ENCODE measurements around the gene KIF6. TPM values are rescaled to one million over a fixed set of nuclear protein-coding genes. Genes with fewer than 3 reads are reported as not detected.
A peak's percentile ranks its signal among the peaks of the same experiment; 100 is the strongest.

Gene KIF6
- total RNA-seq, 4 donors from 2014 or later = 0.14 to 46.6 (median 0.48) TPM; not detected in 1

GRCh38 chr6:39320363-39320984, 404.7 kb downstream of the KIF6 start:
- in situ Hi-C loops (cut with MboI; ENCODE audit: low pct_ligation_motif_present in 1 of 4, low pct_unique_long_range_greater_than_20kb in 1 of 4, low sequenced_read_pairs in 3 of 4) = loop anchor here (25.0 kb wide), 3 partner anchors 333 to 458 kb away; no protein-coding TSS in a partner anchor
- H3K9me3 ChIP-seq = no peaks in the 10 kb centered on the region
- 64% methylated on average over 10 of the region's 10 CpGs; no CpG with 5 or more reads in 1 of the 2 donors for WGBS, 2 donors (ENCODE audit: low coverage in 1 of 2)

GRCh38 chr6:39319621-39320362, 405.4 kb downstream of the KIF6 start:
- WGBS, 2 donors (ENCODE audit: low coverage in 1 of 2) = 69 to 78% methylated on average over 3 to 13 of the region's 13 CpGs
- H3K4me1 ChIP-seq = no peaks in the 10 kb centered on the region
- DNase-seq = no peak
- TF ChIP-seq POLR2A (IDR thresholded peaks at IDR 0.05) (no peak), EP300 (IDR thresholded peaks at IDR 0.05; ENCODE audit: low read depth) (no peak), POLR2AphosphoS5 (IDR thresholded peaks at IDR 0.05) (no peak), CTCF (IDR thresholded peaks at IDR 0.05) (no peak)
- no peaks in the 10 kb centered on the region for H3K9me3 ChIP-seq
- no peak overlapping the region for H3K4me3 ChIP-seq
- no peak overlapping the region for H3K27ac ChIP-seq
- peaks cover 13% of the 10 kb centered on the region for H3K27me3 ChIP-seq
- H3K36me3 ChIP-seq = no peaks in the 10 kb centered on the region
- intact Hi-C loops (cut with DNase I; ENCODE audit: low total_unique reads) = no loop called here
- in situ Hi-C loops (cut with MboI; ENCODE audit: low pct_ligation_motif_present in 1 of 4, low pct_unique_long_range_greater_than_20kb in 1 of 4, low sequenced_read_pairs in 3 of 4) = loop anchor here (25.0 kb wide), 3 partner anchors 332 to 457 kb away; no protein-coding TSS in a partner anchor

More at GRCh38 chr6:39320363-39320984, 404.7 kb downstream of the KIF6 start:
- TF ChIP-seq EP300 (IDR thresholded peaks at IDR 0.05; ENCODE audit: low read depth) = no peak
- TF ChIP-seq POLR2A (IDR thresholded peaks at IDR 0.05) = no peak
- TF ChIP-seq CTCF (IDR thresholded peaks at IDR 0.05) = no peak
- TF ChIP-seq POLR2AphosphoS5 (IDR thresholded peaks at IDR 0.05) = no peak
- no peaks in the 10 kb centered on the region for H3K36me3 ChIP-seq
- H3K4me3 ChIP-seq = no peak overlapping the region
- DNase-seq = no peak
- peaks cover 6% of the 10 kb centered on the region for H3K27me3 ChIP-seq
- H3K27ac ChIP-seq = no peak overlapping the region
- intact Hi-C loops (cut with DNase I; ENCODE audit: low total_unique reads) = no loop called here
- no peaks in the 10 kb centered on the region for H3K4me1 ChIP-seq

- H3K36me3 ChIP-seq = no peaks in the 10 kb centered on the region
- H3K27me3 ChIP-seq = peaks cover 38% of the 10 kb centered on the region
- intact Hi-C loops (cut with DNase I; ENCODE audit: low total_unique reads) = no loop called here
- no peaks in the 10 kb centered on the region for H3K9me3 ChIP-seq
- no peak overlapping the region for H3K4me3 ChIP-seq
- H3K27ac ChIP-seq = no peak overlapping the region
- in situ Hi-C loops (cut with MboI; ENCODE audit: low pct_ligation_motif_present in 1 of 4, low pct_unique_long_range_greater_than_20kb in 1 of 4, low sequenced_read_pairs in 3 of 4) = loop anchor here (25.0 kb wide), 3 partner anchors 330 to 455 kb away; no protein-coding TSS in a partner anchor
- TF ChIP-seq POLR2A (IDR thresholded peaks at IDR 0.05) (no peak), POLR2AphosphoS5 (IDR thresholded peaks at IDR 0.05) (no peak), CTCF (IDR thresholded peaks at IDR 0.05) (no peak), EP300 (IDR thresholded peaks at IDR 0.05; ENCODE audit: low read depth) (no peak)
- DNase-seq = no peak
- 82% methylated on average over 3 of the region's 3 CpGs; no CpG with 5 or more reads in 1 of the 2 donors for WGBS, 2 donors (ENCODE audit: low coverage in 1 of 2)
- H3K4me1 ChIP-seq = peaks cover 0 to 13% (median 13%) of the 10 kb centered on the region in 4 donors
These were observed 408.0 kb downstream of the KIF6 start for GRCh38 chr6:39317256-39317655.

- 32 to 62% methylated on average over 5 to 7 of the region's 28 CpGs for WGBS, 2 donors (ENCODE audit: low coverage in 1 of 2)
- no peaks in the 10 kb centered on the region for H3K9me3 ChIP-seq
- no peaks in the 10 kb centered on the region for H3K36me3 ChIP-seq
- no peak for DNase-seq
- intact Hi-C loops (cut with DNase I; ENCODE audit: low total_unique reads) = loop anchor here (5.0 kb wide), 1 partner anchor 442 kb away; no protein-coding TSS in a partner anchor
- peaks cover 0 to 13% (median 13%) of the 10 kb centered on the region in 4 donors for H3K4me1 ChIP-seq
- no peak within 1 kb of the TSS for H3K27ac ChIP-seq
- peaks cover 50% of the 10 kb centered on the region for H3K27me3 ChIP-seq
- H3K4me3 ChIP-seq = peak within 1 kb of the TSS in 2 of 4 donors; percentile 17 to 41
- TF ChIP-seq CTCF (IDR thresholded peaks at IDR 0.05) = no peak
- TF ChIP-seq POLR2AphosphoS5 (IDR thresholded peaks at IDR 0.05) = no peak
- no peak for TF ChIP-seq EP300 (IDR thresholded peaks at IDR 0.05; ENCODE audit: low read depth)
- no peak for TF ChIP-seq POLR2A (IDR thresholded peaks at IDR 0.05)
- in situ Hi-C loops (cut with MboI; ENCODE audit: low pct_ligation_motif_present in 1 of 4, low pct_unique_long_range_greater_than_20kb in 1 of 4, low sequenced_read_pairs in 3 of 4) = loop anchor here (25.0 kb wide), 3 partner anchors 327 to 452 kb away; no protein-coding TSS in a partner anchor
These were observed 410.9 kb downstream of the KIF6 start, which contains the start of gene KCNK17 for GRCh38 chr6:39314273-39314795. KCNK17 (minus strand) TSS chr6:39314419; CDS start chr6:39314320, 99 bp downstream.
